Measurements from ENCODE around the gene ARL2.
"Not testable (repeated sequence)": the region's sequence is repeated elsewhere in the genome, so short reads cannot be mapped to it uniquely, and the experiment has no call there.

The ARL2 gene

DNA sequence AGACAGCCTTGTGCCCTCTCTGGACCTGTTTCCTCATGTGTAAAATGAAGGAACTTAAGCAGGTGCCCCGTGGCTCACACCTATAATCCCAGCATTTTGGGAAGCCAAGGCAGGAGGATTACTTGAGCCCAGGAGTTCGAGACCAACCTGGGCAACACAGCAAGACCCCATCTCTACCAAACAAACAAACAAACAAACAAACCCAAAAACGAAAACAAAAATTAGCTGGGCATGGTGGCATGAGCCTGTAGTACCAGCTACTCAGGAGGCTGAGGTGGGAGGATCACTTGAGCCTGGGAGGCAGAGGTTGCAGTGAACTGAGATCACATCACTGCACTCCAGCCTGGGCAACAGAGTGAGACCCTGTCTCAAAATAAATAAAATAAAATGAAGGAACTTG lies 10.0 kb upstream of the ARL2 start:
- in situ Hi-C loops (cut with HindIII; ENCODE audit: low sequenced_read_pairs), result not testable (repeated sequence)

DNA sequence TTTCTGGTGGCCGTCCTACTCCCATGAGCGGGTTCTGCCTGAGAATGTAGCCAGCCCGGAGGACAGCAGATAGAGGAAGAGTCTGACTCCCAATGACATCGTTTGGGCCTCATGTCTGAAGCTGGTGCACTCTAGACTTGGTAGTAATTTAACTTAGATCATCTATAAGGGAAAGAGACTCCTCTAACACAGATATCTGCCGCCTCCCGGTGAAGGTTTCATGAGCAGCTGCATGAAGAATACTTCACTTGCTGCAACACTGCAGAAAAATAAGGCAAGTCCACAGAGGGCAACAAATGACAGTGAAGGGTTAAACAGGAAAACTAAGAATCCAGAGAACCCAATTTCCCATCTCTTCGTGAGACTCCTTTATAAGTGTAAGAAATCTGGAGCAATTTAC lies 5.9 kb upstream of the ARL2 start:
- in situ Hi-C loops (cut with HindIII; ENCODE audit: low sequenced_read_pairs), result no loop called here

GRCh38 chr11:65008873-65009272 lies 5.1 kb upstream of the ARL2 start:
- in situ Hi-C loops (cut with HindIII; ENCODE audit: low sequenced_read_pairs), result no loop called here

DNA sequence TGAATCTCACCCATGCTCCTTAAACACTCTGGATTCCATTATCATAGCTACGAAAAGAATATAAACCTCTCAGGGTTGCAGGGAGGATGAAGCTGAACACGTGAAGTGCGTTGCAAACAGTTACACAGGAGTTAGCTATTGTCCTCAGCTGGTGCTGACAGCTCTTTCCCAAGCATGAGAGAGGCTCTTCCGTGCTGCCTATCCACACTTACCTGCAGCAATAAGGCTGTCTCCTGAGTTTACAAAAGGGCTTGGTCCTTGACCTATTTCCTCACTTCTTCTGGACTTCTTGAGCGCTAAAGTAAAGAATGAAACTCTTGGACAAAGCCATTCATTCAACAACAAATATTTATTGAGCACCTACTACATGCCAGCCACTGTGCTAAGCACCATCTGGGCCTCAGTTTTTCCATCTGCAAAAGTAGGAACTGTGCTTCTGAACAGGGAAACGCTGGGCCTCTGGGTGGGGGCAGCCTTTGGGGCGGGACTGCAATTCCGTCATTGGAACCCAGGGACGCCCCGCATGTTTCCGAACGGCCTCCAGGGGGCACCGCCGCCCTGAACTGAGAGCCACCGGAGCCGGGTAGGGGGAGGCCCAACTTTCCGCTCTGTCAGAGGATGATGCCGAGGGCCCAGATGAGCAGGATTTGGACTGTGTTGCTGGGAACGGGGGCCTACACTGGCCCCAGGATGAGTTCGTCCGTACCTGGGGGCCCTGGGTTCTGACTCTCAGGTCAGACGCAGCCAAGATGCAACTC lies 651 bp upstream of the ARL2 start:
- in situ Hi-C loops (cut with HindIII; ENCODE audit: low sequenced_read_pairs), result no loop called here

DNA sequence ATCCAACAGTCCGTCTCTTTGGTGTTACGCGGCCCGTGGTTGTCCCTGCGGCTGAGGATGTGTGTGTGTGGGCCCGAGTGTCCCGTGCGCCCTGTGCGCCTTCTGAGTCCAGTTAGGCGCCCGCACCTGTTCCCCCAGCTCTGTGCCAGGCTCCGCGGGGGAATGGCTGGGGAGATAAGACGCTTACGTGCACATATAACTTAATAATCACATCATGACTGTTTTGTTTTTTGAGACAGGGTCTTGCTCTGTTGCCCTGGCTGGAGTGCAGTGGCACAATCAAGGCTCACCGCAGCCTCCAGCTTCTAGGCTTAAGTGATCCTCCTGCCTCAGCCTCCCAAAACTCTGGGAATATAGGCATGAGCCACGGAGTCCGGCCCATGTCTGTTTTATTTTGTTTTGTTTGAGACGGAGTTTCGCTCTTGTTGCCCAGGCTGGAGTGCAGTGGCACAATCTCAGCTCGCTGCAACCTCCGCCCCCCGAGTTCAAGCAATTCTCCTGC lies 817 bp downstream of the ARL2 start:
- in situ Hi-C loops (cut with HindIII; ENCODE audit: low sequenced_read_pairs), result no loop called here

GRCh38 chr11:65016705-65017104 lies 2.7 kb downstream of the ARL2 start:
- in situ Hi-C loops (cut with HindIII; ENCODE audit: low sequenced_read_pairs), result no loop called here

- in situ Hi-C loops (cut with HindIII; ENCODE audit: low sequenced_read_pairs), result no loop called here
Measured at GRCh38 chr11:65017937-65018336, 4.0 kb downstream of the ARL2 start.

GRCh38 chr11:65019824-65020223 lies 5.9 kb downstream of the ARL2 start:
- in situ Hi-C loops (cut with HindIII; ENCODE audit: low sequenced_read_pairs), result no loop called here

- in situ Hi-C loops (cut with HindIII; ENCODE audit: low sequenced_read_pairs), result no loop called here
Measured at GRCh38 chr11:65021003-65021402, 7.0 kb downstream of the ARL2 start.

GRCh38 chr11:65021509-65021908 lies 7.5 kb downstream of the ARL2 start:
- in situ Hi-C loops (cut with HindIII; ENCODE audit: low sequenced_read_pairs), result no loop called here

DNA sequence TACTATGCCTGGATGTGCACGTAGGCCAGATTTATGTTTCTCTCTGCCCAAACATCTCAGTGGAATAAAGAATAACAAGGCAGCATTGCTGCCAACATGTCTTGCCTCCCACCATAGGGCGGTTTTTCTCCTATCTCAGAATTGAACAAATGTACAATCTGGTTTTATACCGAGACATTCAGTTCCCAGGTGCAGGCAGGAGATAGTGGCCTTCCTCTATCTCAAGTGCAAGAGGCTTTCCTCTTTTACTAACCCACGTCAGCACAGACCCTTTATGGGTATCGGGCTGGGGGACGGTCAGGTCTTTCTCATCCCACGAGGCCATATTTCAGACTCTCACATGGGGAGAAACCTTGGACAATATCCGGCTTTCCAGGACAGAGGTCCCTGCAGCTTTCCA lies 9.5 kb downstream of the ARL2 start:
- in situ Hi-C loops (cut with HindIII; ENCODE audit: low sequenced_read_pairs), result not testable (repeated sequence)

DNA sequence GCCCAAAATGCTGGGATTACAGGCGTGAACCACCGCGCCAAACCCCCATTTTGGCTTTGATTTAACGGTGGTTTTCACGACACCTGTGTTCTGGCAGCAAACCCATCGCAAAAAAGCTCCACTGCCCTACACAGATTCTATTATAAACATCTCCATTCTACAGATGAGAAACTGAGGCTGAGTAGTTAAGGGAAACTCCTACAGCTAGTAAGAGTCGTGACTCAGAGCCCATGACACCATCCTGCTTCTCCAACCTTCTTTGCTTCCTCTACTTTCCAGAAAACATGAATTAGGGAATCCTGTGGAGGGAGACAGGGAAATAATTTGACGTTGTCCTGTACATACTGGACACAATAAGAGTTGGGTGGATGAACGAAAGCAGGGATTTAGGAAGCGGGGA lies 12.8 kb downstream of the ARL2 start:
- in situ Hi-C loops (cut with HindIII; ENCODE audit: low sequenced_read_pairs), result no loop called here

- in situ Hi-C loops (cut with HindIII; ENCODE audit: low sequenced_read_pairs), result no loop called here
Measured at GRCh38 chr11:65027213-65028067, 13.5 kb downstream of the ARL2 start, which contains the start of gene SNX15. SNX15 (plus strand) TSS chr11:65027439; CDS start chr11:65027538, 99 bp downstream.

- in situ Hi-C loops (cut with HindIII; ENCODE audit: low sequenced_read_pairs), result no loop called here
Measured at GRCh38 chr11:65032216-65032615, 18.3 kb downstream of the ARL2 start.

DNA sequence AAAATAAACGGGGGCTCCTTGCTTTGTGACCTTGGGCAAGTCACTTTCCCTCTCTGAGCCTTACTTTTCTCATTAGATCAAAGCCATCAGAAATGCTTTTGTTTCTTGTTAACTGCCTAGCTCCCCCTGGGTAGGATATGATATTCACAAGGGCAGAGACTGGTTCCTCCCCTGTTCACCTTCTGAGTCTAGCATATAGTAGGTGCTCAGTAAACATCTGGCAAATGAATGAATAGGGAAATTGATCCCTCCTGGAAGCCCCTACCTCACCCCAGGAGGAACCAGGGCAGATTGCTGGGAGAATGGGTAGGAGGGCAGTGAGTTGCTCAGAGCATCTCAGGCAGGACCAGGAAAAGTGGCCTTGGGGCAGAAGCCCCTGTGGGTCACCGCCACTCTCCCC lies 20.5 kb downstream of the ARL2 start:
- in situ Hi-C loops (cut with HindIII; ENCODE audit: low sequenced_read_pairs), result no loop called here

DNA sequence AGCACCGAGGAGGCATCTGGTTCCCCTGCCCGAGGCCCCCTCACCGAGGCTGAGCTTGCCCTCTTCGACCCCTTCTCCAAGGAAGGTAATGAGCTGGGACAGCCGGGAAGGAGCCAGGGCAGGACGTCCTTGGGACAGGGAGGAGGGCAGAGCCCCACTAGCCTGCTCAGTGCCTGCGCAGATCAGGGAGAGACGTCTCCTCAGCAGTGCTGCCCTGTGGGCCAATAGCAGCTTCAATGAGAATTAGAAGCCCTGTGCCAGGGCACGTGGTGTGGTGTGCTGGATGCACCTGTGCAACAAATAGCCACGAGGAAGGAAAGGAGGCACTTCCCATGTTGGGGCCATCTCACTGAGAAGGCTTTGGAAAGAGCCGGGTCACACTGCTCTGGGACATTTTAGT lies 21.6 kb downstream of the ARL2 start:
- in situ Hi-C loops (cut with HindIII; ENCODE audit: low sequenced_read_pairs), result no loop called here

DNA sequence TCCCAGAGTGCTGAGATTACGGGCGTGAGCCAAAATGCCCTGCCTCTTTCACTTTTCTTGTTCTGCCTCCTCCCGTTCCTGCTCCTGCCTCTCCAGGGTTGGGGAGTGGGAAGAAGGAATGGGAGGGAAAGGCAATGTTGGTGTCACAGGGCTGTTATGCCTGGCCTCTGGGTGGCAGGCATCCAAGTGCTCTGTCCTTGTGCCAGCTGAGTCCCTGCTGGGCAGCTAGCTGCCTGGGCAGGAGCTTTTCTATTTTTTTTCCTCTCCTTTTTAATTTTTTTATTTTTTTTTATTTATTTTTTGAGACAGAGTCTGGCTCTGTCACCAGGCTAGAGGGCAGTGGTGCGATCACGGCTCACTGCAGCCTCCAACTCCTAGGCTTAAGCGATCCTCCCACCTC lies 23.0 kb downstream of the ARL2 start:
- in situ Hi-C loops (cut with HindIII; ENCODE audit: low sequenced_read_pairs), result no loop called here

GRCh38 chr11:65040520-65040846 lies 26.5 kb downstream of the ARL2 start:
- in situ Hi-C loops (cut with HindIII; ENCODE audit: low sequenced_read_pairs), result no loop called here

GRCh38 chr11:65040847-65041622 lies 27.1 kb downstream of the ARL2 start, which contains the start of gene SAC3D1:
SAC3D1 (plus strand) TSS chr11:65041210; CDS start chr11:65041293, 83 bp downstream.
- in situ Hi-C loops (cut with HindIII; ENCODE audit: low sequenced_read_pairs), result no loop called here

DNA sequence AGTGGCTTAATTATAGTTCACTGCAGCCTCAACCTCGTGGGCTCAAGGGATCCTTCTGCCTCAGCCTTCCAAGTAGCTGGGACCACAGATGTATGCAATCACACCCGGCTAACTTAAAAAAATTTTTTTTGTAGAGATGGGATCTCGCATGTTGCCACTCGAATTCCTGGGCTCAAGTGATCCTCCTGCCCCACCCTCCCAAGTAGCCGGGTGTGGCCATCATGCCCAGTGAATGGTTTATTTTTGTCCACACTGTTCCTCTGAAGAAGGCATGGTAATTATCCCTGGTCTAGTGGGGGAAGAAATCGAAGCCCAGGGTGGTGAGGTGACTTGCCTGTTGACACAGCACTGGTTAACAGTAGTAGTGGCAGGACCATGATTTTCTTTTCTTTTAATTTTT lies 28.9 kb downstream of the ARL2 start:
- in situ Hi-C loops (cut with HindIII; ENCODE audit: low sequenced_read_pairs), result no loop called here

- in situ Hi-C loops (cut with HindIII; ENCODE audit: low sequenced_read_pairs), result no loop called here
Measured at GRCh38 chr11:65043881-65044501, 30.0 kb downstream of the ARL2 start.
